NB4 (cell line): Measurements from ENCODE around the gene EVA1A.

Experiments used
- DNase-seq: peaks from one replicate; pipeline ENCODE4 v3.0.0; 2010; ENCODE audit warnings: low read depth
- H3K4me3 ChIP-seq: one replicate; pipeline ENCODE4 v1.5.1; 2011; ENCODE audit warnings: mild to moderate bottlenecking, low read depth, low read length, moderate library complexity
- MYC ChIP-seq: IDR thresholded peaks from 2 replicates; pipeline ENCODE4 v1.6.1; 2011; ENCODE audit warnings: low read depth, low read length
- POLR2A ChIP-seq: IDR thresholded peaks from 2 replicates; pipeline ENCODE4 v1.6.1; 2011; ENCODE audit warnings: mild to moderate bottlenecking; ENCODE audit not compliant: insufficient read length; ENCODE audit errors: extremely low read depth
- TF ChIP-seq, protein P1 (sequence below): IDR thresholded peaks from 2 replicates; pipeline ENCODE4 v1.6.1; 2011; ENCODE audit warnings: low read depth, low read length
- TF ChIP-seq, protein P2 (sequence below): IDR thresholded peaks from one replicate; pipeline ENCODE4 v1.5.1; 2012; ENCODE audit warnings: low read depth, low read length

EVA1A gene

DNA sequence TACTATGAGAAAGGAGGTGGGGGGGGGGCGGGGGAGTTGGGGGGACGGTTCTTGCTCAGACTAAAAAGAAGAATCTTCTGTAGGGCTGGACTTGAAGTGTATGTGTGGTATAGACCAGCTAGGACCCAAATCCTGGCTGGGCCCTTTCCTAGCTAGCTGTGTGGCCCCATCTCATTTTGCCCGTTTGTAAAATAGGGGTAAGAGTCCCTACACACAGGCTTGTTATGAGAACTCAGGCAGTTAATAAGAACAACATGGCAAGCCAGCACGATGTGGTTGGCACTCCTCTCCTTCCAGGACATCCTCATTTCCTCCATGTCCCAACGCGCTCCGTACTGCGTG lies 1.1 kb downstream of the EVA1A start:
- no peak overlapping the region for H3K4me3 ChIP-seq
- DNase-seq: no peak
- TF ChIP-seq, protein P1, sequence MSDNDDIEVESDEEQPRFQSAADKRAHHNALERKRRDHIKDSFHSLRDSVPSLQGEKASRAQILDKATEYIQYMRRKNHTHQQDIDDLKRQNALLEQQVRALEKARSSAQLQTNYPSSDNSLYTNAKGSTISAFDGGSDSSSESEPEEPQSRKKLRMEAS: no peak
- no peak for TF ChIP-seq MYC
- TF ChIP-seq POLR2A: no peak
- TF ChIP-seq, protein P2, sequence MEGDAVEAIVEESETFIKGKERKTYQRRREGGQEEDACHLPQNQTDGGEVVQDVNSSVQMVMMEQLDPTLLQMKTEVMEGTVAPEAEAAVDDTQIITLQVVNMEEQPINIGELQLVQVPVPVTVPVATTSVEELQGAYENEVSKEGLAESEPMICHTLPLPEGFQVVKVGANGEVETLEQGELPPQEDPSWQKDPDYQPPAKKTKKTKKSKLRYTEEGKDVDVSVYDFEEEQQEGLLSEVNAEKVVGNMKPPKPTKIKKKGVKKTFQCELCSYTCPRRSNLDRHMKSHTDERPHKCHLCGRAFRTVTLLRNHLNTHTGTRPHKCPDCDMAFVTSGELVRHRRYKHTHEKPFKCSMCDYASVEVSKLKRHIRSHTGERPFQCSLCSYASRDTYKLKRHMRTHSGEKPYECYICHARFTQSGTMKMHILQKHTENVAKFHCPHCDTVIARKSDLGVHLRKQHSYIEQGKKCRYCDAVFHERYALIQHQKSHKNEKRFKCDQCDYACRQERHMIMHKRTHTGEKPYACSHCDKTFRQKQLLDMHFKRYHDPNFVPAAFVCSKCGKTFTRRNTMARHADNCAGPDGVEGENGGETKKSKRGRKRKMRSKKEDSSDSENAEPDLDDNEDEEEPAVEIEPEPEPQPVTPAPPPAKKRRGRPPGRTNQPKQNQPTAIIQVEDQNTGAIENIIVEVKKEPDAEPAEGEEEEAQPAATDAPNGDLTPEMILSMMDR: no peak

DNA sequence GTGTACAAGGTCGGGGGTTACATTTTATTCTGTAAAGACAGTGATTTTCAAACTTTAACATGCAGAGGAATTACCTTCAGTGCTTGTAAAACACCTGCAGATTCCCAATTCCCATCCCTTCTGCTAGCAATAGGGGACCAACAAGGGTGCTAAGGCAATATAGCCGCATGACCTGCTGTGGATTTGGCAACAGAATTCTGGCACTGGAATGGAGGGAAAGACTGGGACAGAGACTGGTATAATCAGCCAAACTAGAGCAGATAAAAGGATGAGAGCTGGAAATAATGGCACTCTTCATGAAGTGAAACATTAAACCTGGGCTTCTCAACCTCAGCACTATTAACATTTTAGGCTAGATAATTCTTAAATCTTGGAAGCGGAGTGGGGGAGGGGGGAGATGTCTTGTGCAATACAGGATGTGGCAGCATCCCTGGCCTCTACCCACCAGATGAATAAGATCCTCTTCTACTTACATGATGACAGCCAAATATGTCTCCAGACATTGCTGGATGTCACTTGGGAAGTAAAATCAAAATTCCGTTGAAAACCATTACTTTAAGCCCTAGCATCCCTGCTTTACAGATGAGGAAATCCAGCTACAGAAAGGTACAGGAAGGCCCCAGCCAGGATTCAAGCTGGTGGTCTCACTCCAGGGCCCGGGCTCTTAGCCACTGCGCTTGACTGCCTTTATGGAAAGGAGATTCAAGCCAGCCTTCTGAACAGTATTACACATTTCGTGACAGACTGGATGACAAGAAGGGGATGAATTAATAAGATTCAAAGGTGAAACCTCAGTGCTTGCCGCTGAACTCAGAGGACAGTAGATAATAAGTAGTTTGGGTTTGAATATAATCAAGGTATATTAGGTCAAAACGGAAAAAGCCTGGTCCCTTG lies 1.7 kb downstream of the EVA1A start:
- TF ChIP-seq, protein P2: no peak
- TF ChIP-seq MYC (no peak), POLR2A (no peak)
- TF ChIP-seq, protein P1: no peak
- peak; percentile 17 for DNase-seq
- no peak overlapping the region for H3K4me3 ChIP-seq

DNA sequence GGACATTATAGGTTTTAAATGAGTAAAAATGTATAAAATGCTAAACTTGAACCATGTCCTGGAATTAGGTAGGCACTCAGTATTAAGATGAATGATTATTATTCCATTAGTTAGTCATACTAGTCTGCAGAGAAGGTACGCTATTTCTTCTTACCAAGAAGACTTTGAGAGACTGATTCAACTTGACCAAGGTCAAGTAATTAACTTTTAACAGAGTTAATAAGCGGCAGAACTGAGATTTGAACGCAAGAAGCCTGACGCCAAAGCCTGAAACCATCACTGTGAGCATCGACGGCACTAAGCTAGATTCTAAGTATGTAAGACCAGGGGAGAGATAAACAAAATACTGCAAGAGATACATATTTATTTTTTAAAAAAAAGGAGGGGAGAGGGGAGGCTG lies 2.6 kb downstream of the EVA1A start:
- no peak for DNase-seq

DNA sequence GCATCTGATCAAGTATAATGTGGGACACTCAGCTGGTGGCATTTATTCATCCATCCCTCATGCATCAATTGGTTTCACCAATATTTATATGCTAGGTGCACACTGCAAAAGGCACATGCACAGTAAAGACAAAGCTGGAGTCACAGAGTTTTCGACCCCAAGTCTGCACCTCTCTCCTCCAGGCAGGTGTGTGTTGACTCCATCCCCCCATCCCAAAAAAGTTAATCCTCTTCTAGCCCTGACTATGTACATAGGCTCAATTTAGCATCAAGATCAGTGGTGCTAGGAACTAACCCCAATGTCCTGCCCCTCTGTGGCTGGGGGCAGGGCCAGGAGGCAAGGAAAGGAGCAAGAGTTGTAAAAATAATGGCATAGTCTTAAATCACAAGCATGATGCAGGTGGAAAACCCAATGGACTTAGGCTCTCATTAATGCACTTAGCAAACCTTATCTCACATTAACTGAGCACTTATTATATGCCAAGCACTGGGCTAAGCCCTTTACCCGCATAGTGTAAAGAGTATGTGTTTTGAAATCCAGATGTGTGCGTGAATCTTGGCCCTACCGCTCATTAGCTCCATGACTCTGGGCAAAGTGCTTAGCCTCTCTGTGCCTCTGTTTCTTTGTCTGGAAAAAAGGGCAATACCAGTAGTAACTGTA lies 3.1 kb downstream of the EVA1A start:
- H3K4me3 ChIP-seq: no peak overlapping the region
- TF ChIP-seq, protein P1: no peak
- TF ChIP-seq, protein P2: no peak
- no peak for DNase-seq

More for the DNA sequence above, 2.6 kb downstream of the EVA1A start:
- H3K4me3 ChIP-seq: no peak overlapping the region
- TF ChIP-seq, protein P1: no peak
- TF ChIP-seq, protein P2: no peak
- TF ChIP-seq MYC (no peak), POLR2A (no peak)

DNA sequence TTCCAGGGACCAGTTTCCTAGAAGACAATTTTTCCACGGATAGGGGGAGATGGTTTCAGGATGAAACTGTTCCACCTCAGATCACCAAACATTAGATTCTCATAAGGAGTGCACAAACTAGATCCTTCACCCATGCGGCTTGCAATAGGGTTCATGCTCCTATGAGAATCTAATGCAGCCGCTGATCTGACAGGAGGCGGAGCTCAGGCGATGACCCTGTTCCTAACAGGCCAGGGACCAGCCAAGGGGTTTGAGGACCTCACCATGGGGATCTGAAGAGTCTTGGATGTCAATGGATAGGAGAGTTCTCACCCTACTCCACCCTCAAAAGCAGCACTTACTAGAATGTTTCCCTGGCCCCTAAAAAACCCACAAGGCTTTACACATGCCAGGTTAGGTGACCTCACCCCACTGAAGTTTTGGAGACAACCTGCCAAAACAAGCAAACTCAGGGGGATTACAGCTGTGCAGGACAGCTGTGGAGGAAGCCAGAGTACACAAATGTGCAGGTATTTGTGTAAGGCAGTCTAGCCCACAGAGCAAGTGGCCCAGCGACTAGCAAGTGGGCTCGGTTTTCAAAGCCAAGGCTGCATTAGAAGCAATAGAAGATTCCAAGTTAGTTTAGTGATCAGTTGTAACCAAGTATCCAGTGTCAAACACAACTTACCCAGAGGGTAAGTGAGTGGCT lies 3.9 kb downstream of the EVA1A start:
- DNase-seq: no peak
- no peak overlapping the region for H3K4me3 ChIP-seq
- TF ChIP-seq POLR2A (no peak), MYC (no peak)
- TF ChIP-seq, protein P1: no peak
- TF ChIP-seq, protein P2: no peak
